Erythroblast (primary cell): ENCODE results near the gene GABBR2.

Experiments used
- GATA1 ChIP-seq: IDR thresholded peaks from 2 replicates; pipeline ENCODE4 v1.6.1; 2011; ENCODE audit warnings: low read depth, mild to moderate bottlenecking, control low read depth, low read length, moderate library complexity
- POLR2A ChIP-seq: IDR thresholded peaks from 2 replicates; pipeline ENCODE4 v1.6.1; 2011; ENCODE audit warnings: mild to moderate bottlenecking, low read length

GRCh38 chr9:98568234-98568908 is 140.4 kb downstream of the GABBR2 start:
- no peak for TF ChIP-seq POLR2A
- TF ChIP-seq GATA1: no peak
